Stomach (tissue), 4 donors: ENCODE measurements around the gene SNX9.

Source experiments
- CTCF ChIP-seq, 7 experiments: fragments of 450-650 bp in 4 of 7; fragments of 200-600 bp in 3 of 7; sonication (generic) in 3 of 7; IDR thresholded peaks; one replicate each; pipeline ENCODE4 v1.5.1; 2016 to 2019; ENCODE audit warnings: antibody characterized with exemption in 7 of 7, control low read depth in 2 of 7, mild to moderate bottlenecking in 1 of 7
- POLR2A ChIP-seq, 4 donors: fragments of 450-650 bp; IDR thresholded peaks; one replicate each; pipeline ENCODE4 v1.6.1; 2016; ENCODE audit warnings: antibody characterized with exemption in 4 of 4, control low read depth in 2 of 4, mild to moderate bottlenecking in 1 of 4, moderate library complexity in 1 of 4

DNA sequence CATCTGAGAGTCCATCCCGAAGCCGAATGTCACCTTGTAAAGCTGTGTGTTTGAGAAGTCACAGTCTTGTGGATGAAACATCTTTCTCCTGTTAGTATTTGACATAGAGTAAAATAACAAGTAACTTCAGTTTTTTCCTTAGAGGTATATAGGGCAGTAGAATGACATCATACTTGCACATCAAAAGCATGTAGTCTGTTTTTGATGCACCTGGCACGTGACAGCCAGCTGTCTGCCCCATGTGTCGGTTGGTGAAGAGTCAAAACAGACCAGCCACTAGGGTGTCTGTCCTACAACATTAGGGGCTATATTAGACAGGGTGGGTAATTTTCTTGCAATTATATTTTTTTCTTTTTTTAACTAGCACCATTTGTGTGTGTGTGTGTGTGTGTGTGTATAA, 70.2 kb downstream of the SNX9 start:
- TF ChIP-seq POLR2A (IDR thresholded peaks at IDR 0.05) (no peak), CTCF (IDR thresholded peaks at IDR 0.05) (no peak)
